GM13976 (cell line): ENCODE results near the gene ENPP3.

Experiments used
- DNase-seq: peaks from one replicate; pipeline ENCODE4 v3.0.0; 2012; ENCODE audit warnings: low spot score
- CTCF ChIP-seq: IDR thresholded peaks from 2 replicates; pipeline ENCODE4 v1.5.1; 2012; ENCODE audit warnings: borderline replicate concordance, mild to moderate bottlenecking; ENCODE audit not compliant: insufficient read depth; ENCODE audit errors: extremely low read depth, missing control alignments, control extremely low read depth
- in situ Hi-C: fragments of 300-500 bp; cut with MboI; formaldehyde crosslinking; loops from one replicate; pipeline ENCODE4 v1.12.0; 2022; ENCODE audit warnings: low sequenced_read_pairs, mixed read lengths, inconsistent platforms; ENCODE audit not compliant: unreplicated experiment

ENPP3 gene

DNA sequence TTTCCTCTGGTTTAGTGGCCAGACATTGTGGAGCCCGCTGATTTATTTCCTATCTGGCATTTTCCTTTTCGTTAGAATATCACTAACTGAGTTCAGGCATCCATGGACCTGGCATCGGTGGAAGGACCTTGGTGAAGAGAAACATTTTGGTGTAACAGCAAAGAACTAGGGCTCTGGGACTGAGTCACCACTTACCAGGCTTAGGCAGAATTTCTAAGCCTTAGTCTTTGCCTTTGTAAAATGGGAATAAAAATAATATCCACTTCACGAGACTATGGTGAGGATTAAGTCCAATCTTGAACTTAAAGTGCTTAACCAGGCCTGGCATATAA is 128.7 kb downstream of the ENPP3 start:
- TF ChIP-seq CTCF, result no peak

DNA sequence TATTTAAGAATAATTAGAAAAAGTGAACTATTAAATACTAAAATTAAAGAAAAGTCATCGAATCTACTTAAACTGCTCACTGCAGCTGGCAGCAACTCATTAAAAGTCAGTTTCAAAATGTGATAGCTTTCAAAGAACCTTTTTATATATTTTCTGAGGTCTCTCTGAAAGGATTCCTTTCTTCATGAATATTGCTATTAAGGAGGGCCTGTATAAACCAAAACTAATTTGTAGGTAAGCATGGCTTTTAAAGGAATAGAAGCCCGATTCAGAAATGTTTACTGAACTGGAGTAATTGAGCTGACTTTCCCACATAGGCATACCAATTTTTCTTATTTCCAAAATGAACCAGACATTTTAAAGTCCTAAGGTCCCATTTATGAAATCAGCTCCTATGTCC is 129.5 kb downstream of the ENPP3 start:
- in situ Hi-C loops, result no loop called here
- no peak for DNase-seq
- TF ChIP-seq CTCF, result no peak

More for the DNA sequence above, 128.7 kb downstream of the ENPP3 start:
- in situ Hi-C loops, result no loop called here
- no peak for DNase-seq

- in situ Hi-C loops, result no loop called here
- no peak for DNase-seq
Observed at GRCh38 chr6:131768964-131769363, 131.9 kb downstream of the ENPP3 start.

GRCh38 chr6:131769385-131770141 is 132.5 kb downstream of the ENPP3 start:
- in situ Hi-C loops, result no loop called here
- DNase-seq, result no peak
- no peak for TF ChIP-seq CTCF

More at GRCh38 chr6:131768964-131769363, 131.9 kb downstream of the ENPP3 start:
- TF ChIP-seq CTCF, result no peak

DNA sequence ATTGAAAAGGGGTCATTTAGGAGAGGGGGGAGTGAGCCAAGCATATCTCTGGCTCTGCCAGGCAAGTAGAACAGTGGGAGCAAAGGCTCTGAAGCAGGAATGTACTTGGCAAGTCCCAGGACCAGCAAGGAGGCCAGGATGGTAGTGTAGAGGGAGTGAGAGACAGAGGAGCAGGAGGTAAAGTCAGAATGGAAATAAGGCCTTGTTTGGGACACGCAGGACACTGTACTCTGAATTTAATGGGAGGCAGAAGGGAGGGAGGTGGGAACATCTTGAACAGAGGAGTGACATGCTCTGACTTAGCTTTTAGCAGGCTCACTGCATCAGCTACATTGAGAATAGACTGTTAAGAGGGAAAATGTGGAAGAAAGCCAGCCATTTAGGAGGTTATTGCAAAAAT is 133.7 kb downstream of the ENPP3 start:
- no peak for DNase-seq
- in situ Hi-C loops, result no loop called here

DNA sequence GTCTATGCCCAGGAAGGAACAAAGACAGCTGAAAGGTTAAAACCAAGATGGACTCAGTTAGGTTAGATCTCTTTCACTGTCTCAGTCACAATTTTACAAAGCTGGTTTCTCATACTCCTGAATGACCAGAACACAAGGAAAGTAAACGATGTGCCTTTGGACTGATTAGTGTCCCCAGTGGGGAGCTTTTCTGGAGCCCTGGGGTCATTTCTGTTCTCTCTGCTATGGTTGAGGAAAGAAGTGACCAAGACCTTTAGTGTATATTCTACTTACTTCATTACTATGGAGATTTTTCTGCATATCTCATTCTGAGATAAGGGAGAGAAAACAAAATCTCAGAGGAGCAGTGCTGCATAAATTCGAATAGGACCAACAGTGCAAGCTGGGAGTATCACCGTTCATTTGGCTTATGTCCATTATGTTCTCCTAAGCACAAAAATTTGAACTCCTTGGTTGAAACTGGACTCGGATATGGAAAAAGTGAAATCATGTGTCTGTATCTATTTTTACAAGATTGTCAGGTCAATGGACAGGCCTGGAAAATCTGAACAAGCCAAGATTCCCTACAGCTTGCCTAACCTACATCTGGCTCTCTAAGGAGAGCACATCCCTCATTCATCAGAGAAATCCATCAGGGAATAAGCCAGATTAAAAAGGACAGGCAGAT is 136.3 kb downstream of the ENPP3 start:
- DNase-seq, result no peak
- TF ChIP-seq CTCF, result no peak
- in situ Hi-C loops, result no loop called here

More for the DNA sequence above, 133.7 kb downstream of the ENPP3 start:
- TF ChIP-seq CTCF, result no peak
